ENCODE data around the gene ARHGAP22.
"Not testable (repeated sequence)": the region's sequence is repeated elsewhere in the genome, so short reads cannot be mapped to it uniquely, and the experiment has no call there.

GRCh38 chr10:48647073-48647472 is 42.2 kb upstream of the ARHGAP22 start:
- not testable (repeated sequence) for TF ChIP-seq EZH2 (IDR thresholded peaks at IDR 0.05; ENCODE audit: insufficient read depth, poor library complexity, severe bottlenecking); EZH2phosphoT487 (IDR thresholded peaks at IDR 0.05; ENCODE audit: insufficient read depth, low read depth)
